H1 (cell line): Measurements from ENCODE around the gene DDX59. TPM values are rescaled to one million over a fixed set of nuclear protein-coding genes. Genes with fewer than 3 reads are reported as not detected.

Experiments used
- CTCF ChIA-PET: fragments of 300-600 bp; sonication (Branson Sonifier 250); formaldehyde crosslinking; loops from one replicate; lab custom pipeline; 2021; ENCODE audit not compliant: partially characterized antibody; lab: Charles Lee
- POLR2A ChIA-PET: fragments of 300-600 bp; sonication (Branson Sonifier 250); formaldehyde crosslinking; loops from one replicate; lab custom pipeline; 2021; ENCODE audit warnings: inconsistent platforms; ENCODE audit not compliant: partially characterized antibody; lab: Charles Lee
- DNase-seq, 2 experiments: peaks; one replicate each; pipeline versions ENCODE4 v3.0.0 to v3.0.0-alpha.2; 2010 to 2022; ENCODE audit warnings: low spot score in 2 of 2, low read depth in 1 of 2, mixed read lengths in 1 of 2
- FAIRE-seq: peaks from 2 replicates; lab custom pipeline; 2011; peaks lifted over from hg19 to GRCh38; lab: Jason Lieb, UNC
- H2AFZ ChIP-seq: 2 replicates; pipeline ENCODE4 v1.8.1; 2012; ENCODE audit warnings: low read length, inconsistent platforms
- H2AK5ac ChIP-seq: 2 replicates; pipeline ENCODE4 v1.6.1; 2013; ENCODE audit warnings: low read depth, low read length
- H2BK120ac ChIP-seq: replicated peaks from 2 replicates; pipeline ENCODE3; 2013; ENCODE audit warnings: low read depth, low read length, inconsistent platforms
- H2BK12ac ChIP-seq: 2 replicates; pipeline ENCODE4 v1.6.1; 2013; ENCODE audit warnings: low read depth, low read length
- H2BK15ac ChIP-seq: 2 replicates; pipeline ENCODE4 v1.6.1; 2013; ENCODE audit warnings: low read length
- H2BK20ac ChIP-seq: 2 replicates; pipeline ENCODE4 v1.6.1; 2013; ENCODE audit warnings: low read length
- H2BK5ac ChIP-seq: 2 replicates; pipeline ENCODE4 v1.6.1; 2013; ENCODE audit warnings: low read depth, low read length
- H3K14ac ChIP-seq: 2 replicates; pipeline ENCODE4 v1.6.1; 2013; ENCODE audit warnings: inconsistent platforms; ENCODE audit not compliant: insufficient read length
- H3K18ac ChIP-seq: 2 replicates; pipeline ENCODE4 v1.6.1; 2013; ENCODE audit warnings: low read length; ENCODE audit errors: extremely low read depth
- H3K23ac ChIP-seq: 2 replicates; pipeline ENCODE4 v1.6.1; 2013; ENCODE audit warnings: inconsistent platforms; ENCODE audit not compliant: insufficient read length
- H3K23me2 ChIP-seq: 2 replicates; pipeline ENCODE4 v1.6.1; 2013; ENCODE audit warnings: low read depth, low read length
- H3K27ac ChIP-seq: 2 replicates; pipeline ENCODE4 v1.6.1; 2011; ENCODE audit warnings: low read depth, low read length, inconsistent platforms
- H3K27me3 ChIP-seq, 4 experiments: replicated peaks in 1 of 4; 1 replicate in 1 of 4; 2 replicates in 3 of 4; pipeline versions ENCODE4 v1.6.1 to v1.8.1; 2011 to 2013; ENCODE audit warnings: low read length in 3 of 4, mild to moderate bottlenecking in 3 of 4, inconsistent platforms in 2 of 4, mixed read lengths in 2 of 4, moderate library complexity in 1 of 4; ENCODE audit not compliant: control insufficient read depth in 3 of 4, insufficient read depth in 3 of 4; ENCODE audit errors: extremely low read depth in 1 of 4
- H3K36me3 ChIP-seq, 4 experiments: 2 replicates each; pipeline versions ENCODE4 v1.6.1 to v1.8.1; 2011 to 2013; ENCODE audit warnings: mild to moderate bottlenecking in 4 of 4, low read length in 3 of 4, moderate library complexity in 2 of 4, control low read depth in 1 of 4, inconsistent platforms in 1 of 4; ENCODE audit not compliant: insufficient read depth in 4 of 4, control insufficient read depth in 2 of 4
- H3K4ac ChIP-seq: replicated peaks from 2 replicates; pipeline ENCODE3; 2013; ENCODE audit warnings: low read length, low read depth, mixed read lengths, inconsistent platforms; ENCODE audit not compliant: insufficient read length
- H3K4me1 ChIP-seq, 4 experiments: replicated peaks in 1 of 4; 1 replicate in 1 of 4; 2 replicates in 3 of 4; pipeline versions ENCODE4 v1.6.1 to v1.8.1; 2011 to 2013; ENCODE audit warnings: low read length in 3 of 4, inconsistent platforms in 2 of 4, mixed read lengths in 1 of 4; ENCODE audit not compliant: insufficient read depth in 4 of 4, control insufficient read depth in 3 of 4
- H3K4me2 ChIP-seq, 2 experiments: 2 replicates each; pipeline versions ENCODE4 v1.6.1 to v1.8.1; 2011 to 2013; ENCODE audit warnings: low read depth in 2 of 2, low read length in 2 of 2, control low read depth in 1 of 2, inconsistent platforms in 1 of 2, mild to moderate bottlenecking in 1 of 2; ENCODE audit not compliant: insufficient read depth in 1 of 2
- H3K4me3 ChIP-seq, 4 experiments: fragments of 200-600, 300-600 bp in 1 of 4; sonication (generic), shearing (Covaris generic), sonication (Bioruptor Twin) in 1 of 4; 2 replicates each; pipeline versions ENCODE4 v1.5.1 to v1.8.1; 2011 to 2016; ENCODE audit warnings: low read length in 4 of 4, low read depth in 3 of 4, control low read depth in 2 of 4, inconsistent platforms in 2 of 4, mild to moderate bottlenecking in 2 of 4, mixed read lengths in 1 of 4, moderate library complexity in 1 of 4; ENCODE audit not compliant: insufficient read depth in 2 of 4; ENCODE audit errors: extremely low read depth in 1 of 4
- H3K56ac ChIP-seq: replicated peaks from 2 replicates; pipeline ENCODE3; 2013; ENCODE audit warnings: low read depth, mild to moderate bottlenecking, mixed read lengths, low read length, inconsistent platforms; ENCODE audit not compliant: insufficient read length
- H3K79me1 ChIP-seq: 2 replicates; pipeline ENCODE4 v1.6.1; 2013; ENCODE audit warnings: low read depth, low read length, control low read depth
- H3K79me2 ChIP-seq, 2 experiments: 2 replicates each; pipeline versions ENCODE4 v1.6.1 to v1.8.1; 2012 to 2013; ENCODE audit warnings: low read length in 2 of 2, mild to moderate bottlenecking in 2 of 2, inconsistent platforms in 1 of 2; ENCODE audit not compliant: insufficient read depth in 2 of 2, control insufficient read depth in 1 of 2
- H3K9ac ChIP-seq, 4 experiments: replicated peaks in 1 of 4; 1 replicate in 1 of 4; 2 replicates in 3 of 4; pipeline versions ENCODE4 v1.6.1 to v1.8.1; 2011 to 2013; ENCODE audit warnings: low read depth in 3 of 4, low read length in 3 of 4, control low read depth in 2 of 4, mild to moderate bottlenecking in 2 of 4, moderate library complexity in 2 of 4, inconsistent platforms in 1 of 4; ENCODE audit errors: extremely low read depth in 1 of 4
- H3K9me3 ChIP-seq, 2 experiments: 2 replicates each; pipeline versions ENCODE4 v1.6.1 to v1.8.1; 2012 to 2013; ENCODE audit warnings: mild to moderate bottlenecking in 2 of 2, moderate library complexity in 2 of 2, control low read depth in 1 of 2, inconsistent platforms in 1 of 2, low read depth in 1 of 2, low read length in 1 of 2, mixed read lengths in 1 of 2; ENCODE audit not compliant: insufficient read depth in 2 of 2
- H4K20me1 ChIP-seq, 2 experiments: replicated peaks in 1 of 2; 2 replicates each; pipeline versions ENCODE3 to v1.8.1; 2011 to 2013; ENCODE audit warnings: inconsistent platforms in 2 of 2, low read length in 2 of 2, mild to moderate bottlenecking in 1 of 2; ENCODE audit not compliant: insufficient read depth in 2 of 2, control insufficient read depth in 1 of 2
- H4K5ac ChIP-seq: 2 replicates; pipeline ENCODE4 v1.6.1; 2013; ENCODE audit warnings: low read length, low read depth, mixed read lengths, inconsistent platforms; ENCODE audit not compliant: insufficient read length
- H4K8ac ChIP-seq: 2 replicates; pipeline ENCODE4 v1.8.0; 2013; ENCODE audit warnings: mild to moderate bottlenecking, moderate library complexity, low read length, inconsistent platforms; ENCODE audit not compliant: insufficient read depth; ENCODE audit errors: extremely low read depth
- H4K91ac ChIP-seq: replicated peaks from 2 replicates; pipeline ENCODE3; 2013; ENCODE audit warnings: low read length, mixed read lengths, inconsistent platforms; ENCODE audit not compliant: insufficient read length
- CBX8 ChIP-seq: fragments of 300-800, 300-1000 bp; sonication (generic); IDR thresholded peaks from 2 replicates; pipeline ENCODE4 v1.7.1; 2016; ENCODE audit warnings: low read depth, low read length, borderline replicate concordance
- CEBPB ChIP-seq: IDR thresholded peaks from 2 replicates; pipeline ENCODE4 v1.6.1; 2012; ENCODE audit warnings: low read depth, low read length
- EP300 ChIP-seq, 2 experiments: IDR thresholded peaks; 1 replicate in 1 of 2; 2 replicates in 1 of 2; pipeline ENCODE4 v1.6.1; 2011 to 2012; ENCODE audit warnings: low read depth in 2 of 2, low read length in 2 of 2, mild to moderate bottlenecking in 2 of 2, borderline replicate concordance in 1 of 2, inconsistent platforms in 1 of 2, moderate library complexity in 1 of 2
- GTF2F1 ChIP-seq: IDR thresholded peaks from 2 replicates; pipeline ENCODE4 v1.6.1; 2012; ENCODE audit warnings: low read depth, low read length, improper control_type of control experiment, borderline replicate concordance
- JUND ChIP-seq: IDR thresholded peaks from 2 replicates; pipeline ENCODE4 v1.6.1; 2011; ENCODE audit warnings: mild to moderate bottlenecking, improper control_type of control experiment, low read length
- KDM4A ChIP-seq: IDR thresholded peaks from one replicate; pipeline ENCODE4 v1.7.1; 2012; ENCODE audit warnings: low read depth, mild to moderate bottlenecking, moderate library complexity, low read length, inconsistent platforms; ENCODE audit not compliant: severe bottlenecking
- NRF1 ChIP-seq: IDR thresholded peaks from 2 replicates; pipeline ENCODE4 v1.6.1; 2011; ENCODE audit warnings: mild to moderate bottlenecking, low read depth, low read length, improper control_type of control experiment
- RNF2 ChIP-seq: fragments of 200-900, 300-1000 bp; sonication (generic); IDR thresholded peaks from 2 replicates; pipeline ENCODE4 v1.7.1; 2016; ENCODE audit warnings: borderline replicate concordance, low read depth, mild to moderate bottlenecking, antibody characterized with exemption, low read length; ENCODE audit not compliant: poor library complexity, severe bottlenecking; ENCODE audit errors: missing control alignments
- RXRA ChIP-seq: IDR thresholded peaks from 2 replicates; pipeline ENCODE4 v1.6.1; 2011; ENCODE audit warnings: low read depth, mild to moderate bottlenecking, low read length, moderate library complexity; ENCODE audit not compliant: insufficient read depth
- SAP30 ChIP-seq: fragments of 300-600 bp; sonication (generic); IDR thresholded peaks from 2 replicates; pipeline ENCODE4 v1.7.1; 2012; ENCODE audit warnings: low read length, moderate library complexity, mild to moderate bottlenecking, inconsistent platforms; ENCODE audit not compliant: insufficient read depth, insufficient replicate concordance
- SIN3A ChIP-seq, 2 experiments: IDR thresholded peaks in 1 of 2; conservative IDR thresholded peaks in 1 of 2; 2 replicates each; pipeline ENCODE4 v1.6.1; 2011 to 2012; ENCODE audit warnings: low read length in 2 of 2, improper control_type of control experiment in 1 of 2, low read depth in 1 of 2, mild to moderate bottlenecking in 1 of 2
- whole genome bisulfite sequencing, 2 experiments: shearing (Covaris generic) in 1 of 2; methylation state at CpG; one replicate each; pipeline versions ENCODE4 v1.1.6 to v1.1.7; 2013 to 2015; ENCODE audit warnings: low lambda C conversion rate in 2 of 2, mixed read lengths in 2 of 2, inconsistent platforms in 1 of 2, low coverage in 1 of 2, missing lambda C conversion rate in 1 of 2; ENCODE audit not compliant: insufficient replicate concordance in 2 of 2, insufficient coverage in 1 of 2, insufficient read length in 1 of 2; ENCODE audit errors: extremely low coverage in 1 of 2, missing lambda C conversion rate in 1 of 2; 5-methylcytosine and 5-hydroxymethylcytosine counted together
- polyA plus RNA-seq, 7 experiments: library from polyadenylated mRNA; depleted of rRNA in 3 of 7; stranded (reverse) in 5 of 7; unstranded in 2 of 7; fragments of >200 nt in 5 of 7; fragments of 200-250 nt in 2 of 7; gene quantifications; 1 replicate in 5 of 7; 2 replicates in 1 of 7; 4 replicates in 1 of 7; pipeline versions ENCODE4 v1.2.1 to v1.2.3, GENCODE V29; 2011 to 2013; ENCODE audit warnings: missing spikeins in 2 of 7, mixed read lengths in 2 of 7
- total RNA-seq: library from RNA; stranded (reverse); fragmentation: NEBNext Ultra II Directional; extraction: Animal tissue kit (Norgen Biotek cat#: 25700); gene quantifications from 2 replicates; pipeline ENCODE4 v1.2.1, GENCODE V29; 2021

Gene DDX59
- total and polyA plus RNA-seq, 2 of the 8 experiments (the other 6 are each of a cell fraction or from before 2014, with no cell fraction given): 8.3 to 19.4 TPM

DNA sequence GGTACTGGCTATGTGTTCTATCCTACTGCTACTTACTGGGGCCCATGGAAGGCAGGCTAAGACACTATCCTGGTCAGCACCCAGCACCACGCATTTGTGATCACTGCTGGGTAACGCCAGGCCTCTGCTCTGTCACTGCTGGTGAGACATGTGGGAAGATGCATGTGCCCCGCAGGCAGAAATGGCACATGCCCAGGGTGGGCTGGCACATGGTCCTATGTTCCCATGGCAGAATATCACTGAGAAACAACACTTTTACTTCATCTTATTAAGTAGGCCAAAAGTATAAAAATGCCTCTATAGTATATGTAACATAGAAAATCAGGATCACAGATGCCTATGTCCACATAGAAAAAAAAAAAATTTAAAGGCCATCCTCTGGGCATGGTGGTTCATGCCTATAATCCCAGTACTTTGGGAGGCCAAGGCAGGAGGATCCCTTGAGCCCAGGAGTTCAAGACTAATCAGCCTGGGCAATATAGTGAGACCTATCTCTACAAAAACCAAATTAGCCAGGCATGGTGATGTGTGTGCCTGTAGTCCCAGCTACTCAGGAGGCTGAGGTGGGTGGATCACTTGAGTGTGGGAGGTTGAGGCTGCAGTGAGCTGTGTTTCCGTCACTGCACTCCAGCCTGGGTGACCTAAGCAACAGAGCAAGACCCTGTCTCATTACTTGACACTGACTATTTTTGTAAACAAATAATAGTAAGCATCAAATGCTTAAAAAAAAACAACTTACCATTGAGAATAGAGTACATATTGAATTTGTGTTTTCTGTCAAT lies 11.5 kb downstream of the DDX59 start:
- no peaks in the 10 kb centered on the region for H3K79me2 ChIP-seq
- H4K91ac ChIP-seq: no peak overlapping the region
- no peaks in the 10 kb centered on the region for H3K27me3 ChIP-seq
- peaks cover 0 to 2% of the 10 kb centered on the region in 2 experiments for H4K20me1 ChIP-seq
- H2BK15ac ChIP-seq: no peak overlapping the region
- no peak overlapping the region for H2BK12ac ChIP-seq
- H2BK5ac ChIP-seq: no peak overlapping the region
- no peak overlapping the region for H2BK20ac ChIP-seq
- H3K36me3 ChIP-seq: peaks cover 4 to 35% (median 21%) of the 10 kb centered on the region in 4 experiments
- H3K4me3 ChIP-seq: no peak overlapping the region
- no peaks in the 10 kb centered on the region for H3K9me3 ChIP-seq
- no peak overlapping the region for H2AFZ ChIP-seq
- no peak overlapping the region for H2BK120ac ChIP-seq
- POLR2A ChIA-PET: interaction anchor here (0.6 to 0.8 kb wide), 2 partner anchors 58 to 97 kb away, joined by 3 read pairs; no protein-coding TSS in a partner anchor
- DNase-seq (no peak), FAIRE-seq (no peak)
- H2AK5ac ChIP-seq: no peak overlapping the region
- H3K9ac ChIP-seq: no peak overlapping the region
- no peak overlapping the region for H3K4me2 ChIP-seq
- H4K5ac ChIP-seq: no peak overlapping the region
- WGBS, 2 experiments: 89% methylated on average over 4 of the region's 4 CpGs; no CpG with 5 or more reads in 1 of the 2 experiments
- H3K23ac ChIP-seq: no peak overlapping the region
- H3K27ac ChIP-seq: no peak overlapping the region
- H3K4ac ChIP-seq: no peak overlapping the region
- no peak overlapping the region for H3K14ac ChIP-seq
- no peaks in the 10 kb centered on the region; the same call in 1 of the 2 replicates for H3K23me2 ChIP-seq
- no peak overlapping the region for H4K8ac ChIP-seq
- no peaks in the 10 kb centered on the region; a peak in 1 of 7 replicates for H3K4me1 ChIP-seq
- CTCF ChIA-PET: interaction anchor here (0.6 to 1.3 kb wide), 4 partner anchors 12 to 322 kb away, joined by 3 to 5 read pairs (median 4); partner anchors contain the start of gene DDX59
- no peaks in the 10 kb centered on the region for H3K79me1 ChIP-seq
- H3K56ac ChIP-seq: no peak overlapping the region
- H3K18ac ChIP-seq: no peak overlapping the region
- TF ChIP-seq NRF1 (no peak), CEBPB (no peak), GTF2F1 (no peak), SIN3A (conservative IDR thresholded peaks at IDR 0.05 in 1 of 2, IDR thresholded peaks at IDR 0.05 in 1 of 2; ENCODE audit: low read depth in 1 of 2, low read length in 2 of 2) (no peak), EP300 (IDR thresholded peaks at IDR 0.05; ENCODE audit: borderline replicate concordance in 1 of 2, low read depth in 2 of 2, low read length in 2 of 2) (no peak), SAP30 (no peak), RNF2 (no peak), CBX8 (no peak), KDM4A (no peak), JUND (no peak), RXRA (no peak)
